Transverse colon (tissue), 4 donors: ENCODE results near the gene SH2D7.

ENCODE experiments used
- CTCF ChIP-seq, 5 experiments: fragments of 200-600 bp in 3 of 5; fragments of 450-650 bp in 2 of 5; sonication (generic) in 3 of 5; IDR thresholded peaks; 1 replicate in 2 of 5; 2 replicates in 3 of 5; pipeline ENCODE4 v1.5.1; 2016 to 2017; ENCODE audit warnings: antibody characterized with exemption in 5 of 5, inconsistent platforms in 3 of 5, mild to moderate bottlenecking in 2 of 5, moderate library complexity in 1 of 5
- EP300 ChIP-seq: sonication (generic); formaldehyde crosslinking; IDR thresholded peaks from one replicate; pipeline ENCODE4 v1.6.1; 2017; ENCODE audit warnings: antibody characterized with exemption, low read depth
- POLR2A ChIP-seq: fragments of 450-650 bp; IDR thresholded peaks from one replicate; pipeline ENCODE4 v1.6.1; 2016; ENCODE audit warnings: antibody characterized with exemption, mild to moderate bottlenecking, moderate library complexity
- POLR2AphosphoS5 ChIP-seq, 3 donors: sonication (generic); formaldehyde crosslinking; IDR thresholded peaks; one replicate each; pipeline ENCODE4 v1.6.1; 2016; ENCODE audit warnings: antibody characterized with exemption in 3 of 3

- no peak for TF ChIP-seq CTCF (IDR thresholded peaks at IDR 0.05)
- TF ChIP-seq POLR2AphosphoS5 (IDR thresholded peaks at IDR 0.05), result no peak
- no peak for TF ChIP-seq POLR2A
- no peak for TF ChIP-seq EP300
Observed at GRCh38 chr15:78054518-78054917, 37.8 kb upstream of the SH2D7 start.
